Measurements from ENCODE around the gene CCNY.

CCNY gene

GRCh38 chr10:35336084-35336831 is at the start of gene CCNY:
CCNY (plus strand) TSS chr10:35336509; CDS start chr10:35337054, 545 bp downstream.
- Histone ChIP-seq H3K4me3 (ENCODE audit: severe bottlenecking) (peak within 1 kb of the TSS; percentile 99), H3K36me3 (ENCODE audit: low read depth) (peaks cover 19% of the 10 kb centered on the region), H3K4me1 (ENCODE audit: insufficient read depth, poor library complexity, severe bottlenecking) (peaks cover 35% of the 10 kb centered on the region), H3K9me3 (ENCODE audit: severe bottlenecking) (no peaks in the 10 kb centered on the region), H3K27me3 (ENCODE audit: insufficient read depth, poor library complexity, severe bottlenecking) (no peaks in the 10 kb centered on the region), H3K27ac (ENCODE audit: poor library complexity, severe bottlenecking) (peak within 1 kb of the TSS; percentile 76)
- peak; percentile 78 for DNase-seq (ENCODE audit: low spot score)
- peak; percentile 64 for ATAC-seq (ENCODE audit: low read depth)
- TF ChIP-seq CTCF (IDR thresholded peaks at IDR 0.05; ENCODE audit: poor library complexity, severe bottlenecking): no peak

GRCh38 chr10:35289198-35289597 is 47.1 kb upstream of the CCNY start:
- TF ChIP-seq CTCF (IDR thresholded peaks at IDR 0.05; ENCODE audit: poor library complexity, severe bottlenecking): no peak
- no peaks in the 10 kb centered on the region for H3K4me1 ChIP-seq (ENCODE audit: insufficient read depth, poor library complexity, severe bottlenecking)
- H3K36me3 ChIP-seq (ENCODE audit: low read depth): no peaks in the 10 kb centered on the region
- H3K4me3 ChIP-seq (ENCODE audit: severe bottlenecking): no peak overlapping the region
- H3K27ac ChIP-seq (ENCODE audit: poor library complexity, severe bottlenecking): no peak overlapping the region
- DNase-seq (ENCODE audit: low spot score) (no peak), ATAC-seq (ENCODE audit: low read depth) (no peak)
- no peaks in the 10 kb centered on the region for H3K27me3 ChIP-seq (ENCODE audit: insufficient read depth, poor library complexity, severe bottlenecking)
- H3K9me3 ChIP-seq (ENCODE audit: severe bottlenecking): no peaks in the 10 kb centered on the region

GRCh38 chr10:35294506-35294905 is 41.8 kb upstream of the CCNY start:
- Histone ChIP-seq H3K4me1 (ENCODE audit: insufficient read depth, poor library complexity, severe bottlenecking) (peaks cover 2% of the 10 kb centered on the region), H3K27ac (ENCODE audit: poor library complexity, severe bottlenecking) (no peak overlapping the region), H3K4me3 (ENCODE audit: severe bottlenecking) (no peak overlapping the region), H3K27me3 (ENCODE audit: insufficient read depth, poor library complexity, severe bottlenecking) (no peaks in the 10 kb centered on the region), H3K36me3 (ENCODE audit: low read depth) (no peaks in the 10 kb centered on the region), H3K9me3 (ENCODE audit: severe bottlenecking) (no peaks in the 10 kb centered on the region)
- TF ChIP-seq CTCF (IDR thresholded peaks at IDR 0.05; ENCODE audit: poor library complexity, severe bottlenecking): no peak
- ATAC-seq (ENCODE audit: low read depth) (no peak), DNase-seq (ENCODE audit: low spot score) (no peak)

- no peaks in the 10 kb centered on the region for H3K9me3 ChIP-seq (ENCODE audit: severe bottlenecking)
- no peak for TF ChIP-seq CTCF (IDR thresholded peaks at IDR 0.05; ENCODE audit: poor library complexity, severe bottlenecking)
- H3K4me1 ChIP-seq (ENCODE audit: insufficient read depth, poor library complexity, severe bottlenecking): peaks cover 10% of the 10 kb centered on the region
- H3K27ac ChIP-seq (ENCODE audit: poor library complexity, severe bottlenecking): no peak overlapping the region
- DNase-seq (ENCODE audit: low spot score): no peak
- H3K36me3 ChIP-seq (ENCODE audit: low read depth): no peaks in the 10 kb centered on the region
- no peak for ATAC-seq (ENCODE audit: low read depth)
- H3K27me3 ChIP-seq (ENCODE audit: insufficient read depth, poor library complexity, severe bottlenecking): no peaks in the 10 kb centered on the region
- no peak overlapping the region for H3K4me3 ChIP-seq (ENCODE audit: severe bottlenecking)
Observed at GRCh38 chr10:35299016-35299415, 37.3 kb upstream of the CCNY start.

- DNase-seq (ENCODE audit: low spot score) (peak; percentile 86), ATAC-seq (ENCODE audit: low read depth) (peak; percentile 100)
- no peaks in the 10 kb centered on the region for H3K27me3 ChIP-seq (ENCODE audit: insufficient read depth, poor library complexity, severe bottlenecking)
- no peaks in the 10 kb centered on the region for H3K9me3 ChIP-seq (ENCODE audit: severe bottlenecking)
- H3K4me1 ChIP-seq (ENCODE audit: insufficient read depth, poor library complexity, severe bottlenecking): peaks cover 10% of the 10 kb centered on the region
- no peaks in the 10 kb centered on the region for H3K36me3 ChIP-seq (ENCODE audit: low read depth)
- TF ChIP-seq CTCF (IDR thresholded peaks at IDR 0.05; ENCODE audit: poor library complexity, severe bottlenecking): no peak
- H3K4me3 ChIP-seq (ENCODE audit: severe bottlenecking): no peak overlapping the region
- peak overlapping the region; percentile 3 for H3K27ac ChIP-seq (ENCODE audit: poor library complexity, severe bottlenecking)
Observed at GRCh38 chr10:35300063-35300699, 36.1 kb upstream of the CCNY start.

Measured in RWPE2 (cell line).